Suppressor macrophage (primary cell): Measurements from ENCODE around the gene GATA6.

Experiments used
- DNase-seq, 4 experiments: peaks; one replicate each; pipeline ENCODE4 v3.0.0-alpha.2; 2020 to 2022

The GATA6 gene

GRCh38 chr18:22250026-22250425 is 80.6 kb downstream of the GATA6 start:
- DNase-seq: no peak

DNA sequence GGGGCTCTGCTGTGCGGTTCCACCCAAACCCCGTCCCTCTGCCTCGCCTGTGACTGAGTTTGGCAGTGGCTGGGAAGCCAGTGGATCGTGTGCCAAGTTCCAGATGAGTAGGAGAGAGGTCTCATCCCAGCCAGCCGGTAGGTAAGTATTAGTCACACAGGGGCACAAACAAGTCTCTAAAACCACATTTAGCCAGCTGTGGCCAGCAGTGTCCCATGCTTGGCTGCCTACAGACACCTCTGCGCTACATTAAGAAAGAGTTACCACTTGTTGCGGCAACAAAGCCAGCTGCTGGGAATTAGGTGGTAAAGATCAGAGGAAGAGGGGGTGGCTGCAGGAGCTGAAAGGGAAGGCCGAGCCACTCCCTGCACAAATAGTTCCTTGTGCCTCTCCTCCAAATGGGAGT is 81.2 kb downstream of the GATA6 start:
- no peak for DNase-seq
